GM18511 (cell line): ENCODE data around the gene CHAD.

Source experiments
- ATAC-seq: cut with Tn5 transposase; IDR thresholded peaks from one replicate; pipeline ENCODE4 v1.9.1; 2021; ENCODE audit warnings: mild to moderate bottlenecking, moderate library complexity; ENCODE audit not compliant: unreplicated experiment

Gene CHAD

DNA sequence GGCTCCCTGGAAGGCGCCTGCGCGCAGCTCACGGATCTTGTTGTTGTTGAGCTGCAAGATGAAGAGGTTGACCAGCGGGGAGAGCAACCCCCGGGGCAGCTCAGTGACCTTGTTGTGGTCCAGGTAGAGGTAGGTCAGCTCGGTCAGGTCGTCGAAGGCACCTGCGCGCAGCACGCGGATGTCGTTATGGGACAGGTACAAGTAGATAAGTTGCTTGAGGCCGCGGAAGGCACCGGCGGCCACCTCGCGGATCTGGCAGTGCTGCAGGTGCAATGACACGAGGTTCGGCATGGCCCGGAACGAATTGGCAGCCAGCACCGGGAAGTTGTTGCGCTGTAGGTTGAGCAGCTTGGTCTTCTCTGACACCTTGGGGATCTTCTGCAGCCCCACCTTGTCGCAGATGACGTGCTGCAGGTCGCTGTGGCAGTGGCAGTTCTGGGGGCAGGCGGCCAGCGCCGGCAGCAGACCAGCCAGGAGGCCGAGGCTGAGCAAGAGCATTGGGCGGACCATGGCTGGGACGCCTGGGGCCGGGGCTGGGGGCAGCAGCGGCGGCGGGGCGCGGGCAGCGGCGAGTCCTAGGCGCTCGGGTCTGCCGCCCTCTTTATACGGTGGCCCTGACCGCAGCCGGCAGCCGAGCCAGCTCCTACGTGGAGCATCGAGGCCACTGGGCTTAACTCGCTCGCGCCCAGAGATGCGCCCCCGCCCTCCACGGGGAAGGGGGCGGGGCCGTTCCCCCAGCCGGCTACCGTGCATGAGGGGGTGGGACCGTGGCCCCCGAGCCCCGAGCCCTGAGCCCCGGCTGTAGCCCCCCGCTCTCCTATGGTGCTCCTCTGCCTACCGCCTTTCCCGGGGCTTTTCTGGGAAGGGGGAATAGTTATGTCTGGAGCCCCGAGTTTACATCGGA lies at the start of gene CHAD:
CHAD (minus strand) TSS at position 577 of the 904 bp plus-strand sequence; CDS start at position 510, 67 bp downstream.
- ATAC-seq: no peak

- no peak for ATAC-seq
Observed at GRCh38 chr17:50517504-50518383, 49.1 kb upstream of the CHAD start.

GRCh38 chr17:50517011-50517410 lies 48.3 kb upstream of the CHAD start:
- ATAC-seq: no peak

DNA sequence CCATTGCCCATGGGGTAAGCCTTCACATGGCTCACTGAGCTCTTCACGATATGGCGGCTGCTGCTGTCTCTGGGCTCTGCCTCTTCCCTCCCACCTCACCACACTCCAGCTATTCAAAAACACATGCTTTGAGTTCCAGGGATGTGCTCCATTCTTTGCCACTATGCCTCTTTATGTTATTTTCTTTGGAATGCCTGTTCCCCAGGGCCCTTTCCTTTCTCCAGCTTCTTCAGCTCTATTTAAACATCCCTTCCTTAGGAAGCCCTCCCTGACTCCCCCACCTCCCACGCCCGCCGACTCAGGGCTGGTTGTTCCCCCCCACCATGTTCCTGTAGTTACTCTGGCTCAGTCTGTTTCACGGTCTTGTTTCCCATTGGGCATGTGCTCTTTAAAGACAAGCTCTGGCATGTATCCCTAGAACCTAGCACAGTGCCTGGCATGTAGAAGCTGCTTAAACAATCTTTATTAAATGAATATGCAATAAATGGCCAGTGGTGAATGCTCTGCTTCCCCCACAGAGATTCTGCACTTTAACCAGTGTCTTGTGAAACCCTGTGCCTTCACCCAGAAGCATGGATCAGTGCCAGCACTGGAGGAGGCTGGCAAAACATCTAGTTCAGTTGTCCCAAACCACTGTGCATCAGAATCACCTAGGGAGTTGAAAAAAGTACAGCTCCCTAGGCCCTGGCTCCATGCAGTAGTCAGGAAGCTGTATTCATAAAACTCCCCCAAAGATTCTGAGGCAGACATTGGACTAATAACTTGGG lies 46.4 kb upstream of the CHAD start:
- ATAC-seq: no peak

GRCh38 chr17:50514388-50514787 lies 45.7 kb upstream of the CHAD start:
- ATAC-seq: no peak

GRCh38 chr17:50513495-50513894 lies 44.8 kb upstream of the CHAD start:
- no peak for ATAC-seq

GRCh38 chr17:50511058-50511457 lies 42.4 kb upstream of the CHAD start:
- peak; percentile 84 for ATAC-seq

- no peak for ATAC-seq
Observed at GRCh38 chr17:50508573-50509460, 40.1 kb upstream of the CHAD start.

- ATAC-seq: no peak
Observed at GRCh38 chr17:50507871-50508572, 39.3 kb upstream of the CHAD start, which contains the start of gene MYCBPAP. TSS of gene MYCBPAP (plus strand) at chr17:50508439. CDS start at chr17:50508675, 236 bp downstream.

- no peak for ATAC-seq
Observed at GRCh38 chr17:50506298-50506697, 37.6 kb upstream of the CHAD start.

DNA sequence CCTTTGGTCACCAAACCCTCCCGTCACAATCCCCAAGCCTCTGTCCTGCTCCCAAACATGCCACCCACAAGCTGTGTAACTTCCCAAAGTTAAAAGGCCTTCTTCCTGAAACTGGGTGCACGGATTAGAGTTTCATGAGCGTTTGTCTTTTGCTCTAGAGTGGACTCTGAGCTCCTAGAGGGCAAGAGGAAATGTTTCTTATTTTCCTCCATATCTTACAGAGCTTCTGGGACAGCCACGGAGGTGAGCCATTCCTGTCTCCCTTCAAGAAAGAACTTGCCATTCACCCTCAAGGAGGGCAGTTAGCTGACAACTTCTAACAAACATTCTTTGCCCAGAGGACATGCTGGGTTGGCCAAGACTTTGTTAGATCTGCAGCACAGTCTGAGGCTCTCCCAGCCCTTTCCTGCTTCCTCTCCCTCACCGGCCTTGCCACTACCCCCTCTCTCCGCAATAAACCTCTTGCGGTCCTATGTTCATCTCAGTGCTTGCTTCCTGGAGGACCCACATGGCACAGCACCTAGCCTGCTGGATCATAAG lies 37.0 kb upstream of the CHAD start:
- ATAC-seq: no peak

DNA sequence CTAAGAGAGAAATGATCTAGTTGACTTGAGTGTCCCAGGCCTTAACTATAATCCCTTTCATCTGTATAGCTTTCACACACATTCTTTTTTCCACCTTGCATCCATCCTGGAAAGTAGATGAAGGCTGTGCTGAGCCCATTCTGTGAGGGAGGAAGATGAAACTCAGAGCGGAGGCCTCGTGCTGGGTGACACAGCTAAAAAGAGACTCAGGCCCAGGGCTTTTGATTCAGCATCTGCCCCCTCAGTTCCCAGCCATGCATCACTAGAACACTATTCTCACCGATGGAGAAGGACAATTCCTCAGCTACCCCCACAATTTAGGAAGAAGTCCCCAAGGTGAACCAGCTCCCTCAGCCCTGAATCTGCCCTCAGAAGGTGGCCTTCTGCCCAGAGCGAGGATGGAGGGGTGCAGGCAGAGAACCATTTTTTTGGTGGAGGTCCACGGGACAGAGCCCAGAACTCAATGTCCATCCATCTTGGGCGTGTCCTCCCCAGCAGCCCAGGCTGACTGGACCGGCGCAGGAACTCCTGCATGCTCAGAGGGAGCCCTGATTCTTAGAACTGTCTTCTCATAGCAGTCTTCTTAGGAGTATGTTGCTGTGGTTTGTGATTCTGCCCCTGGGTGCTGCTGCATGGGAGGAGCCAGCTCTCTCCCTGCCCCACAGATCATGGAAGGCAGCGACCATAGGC lies 33.8 kb upstream of the CHAD start:
- no peak for ATAC-seq

DNA sequence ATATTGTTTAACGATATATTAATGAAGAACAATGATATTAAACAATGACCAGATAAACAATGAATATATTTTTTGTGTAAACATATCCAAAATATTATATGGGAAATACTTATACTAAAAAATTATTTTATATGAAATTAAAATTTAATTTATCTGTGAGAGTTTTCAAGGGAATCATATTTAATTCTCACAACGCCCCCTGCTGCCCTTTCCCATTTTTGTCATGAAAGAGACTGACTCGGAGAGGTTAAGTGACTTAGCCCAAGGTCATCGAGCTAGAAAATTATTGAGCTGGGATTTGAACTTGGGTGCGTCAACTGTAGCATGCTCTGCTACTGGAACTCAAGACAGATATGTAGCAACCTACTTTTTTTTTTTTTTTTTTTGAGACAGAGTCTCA lies 32.4 kb upstream of the CHAD start:
- no peak for ATAC-seq

GRCh38 chr17:50499721-50500120 lies 31.0 kb upstream of the CHAD start:
- ATAC-seq: no peak

DNA sequence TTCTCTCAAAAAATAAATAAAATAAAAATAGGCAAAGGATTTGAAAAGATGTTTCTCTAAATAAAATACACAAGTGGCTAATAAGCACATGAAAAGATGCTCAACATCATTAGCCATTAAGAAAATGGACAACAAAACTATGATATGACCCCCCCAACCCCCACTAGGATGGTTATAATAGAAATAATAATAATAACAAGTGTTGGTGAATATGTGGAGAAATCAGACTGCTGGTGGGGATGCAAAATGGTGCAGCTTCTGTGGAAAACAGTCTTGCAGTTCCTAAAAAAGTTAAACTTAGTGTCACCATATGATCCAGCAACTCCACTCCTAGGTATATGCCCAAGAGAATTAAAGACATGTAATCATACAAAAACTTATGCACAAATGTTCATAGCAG lies 30.6 kb upstream of the CHAD start:
- ATAC-seq: no peak

DNA sequence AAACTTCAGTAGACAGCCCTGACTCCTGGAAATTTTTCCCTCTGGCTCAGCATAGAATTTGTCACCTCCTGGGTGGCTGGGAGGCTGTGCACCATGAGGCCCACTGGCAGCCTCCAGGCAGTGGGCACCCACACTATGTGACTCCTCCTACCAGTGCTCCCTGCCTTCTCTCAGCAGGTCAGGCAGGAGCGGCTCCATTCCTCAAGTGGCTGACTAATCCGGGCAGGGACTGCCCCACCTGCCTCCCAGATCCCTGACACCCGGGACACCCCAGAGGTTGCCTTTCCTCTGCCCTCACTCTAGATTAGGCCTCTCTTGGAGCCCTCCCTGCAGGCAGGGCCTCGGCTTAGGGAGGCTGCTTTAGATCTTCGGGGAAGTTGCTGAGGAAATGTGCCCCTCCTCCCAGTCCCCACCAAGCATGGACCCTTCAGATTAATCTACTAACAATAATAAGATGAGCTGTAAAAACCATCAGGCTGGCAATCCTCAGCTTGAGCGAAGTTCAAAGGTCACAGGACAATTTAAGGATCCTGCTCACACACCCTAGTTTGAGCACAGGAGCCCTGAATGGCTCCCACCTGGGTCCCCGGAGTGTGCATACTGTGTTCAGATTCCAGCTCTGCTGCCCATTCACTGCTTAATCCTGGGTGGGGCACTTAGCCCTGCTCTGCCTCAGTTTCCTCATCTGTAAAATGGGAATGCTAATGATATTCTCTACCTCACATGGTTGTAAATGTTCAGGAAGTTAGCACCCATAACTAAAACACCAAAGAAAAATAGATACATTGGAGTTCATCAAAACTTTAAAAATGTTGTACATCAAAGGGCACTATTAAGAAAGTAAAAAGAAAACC lies 29.6 kb upstream of the CHAD start:
- ATAC-seq: no peak

GRCh38 chr17:50495918-50496317 lies 27.2 kb upstream of the CHAD start:
- no peak for ATAC-seq
